Urinary bladder (tissue), 2 donors: ENCODE measurements around the gene CHAF1B. TPM values are rescaled to one million over a fixed set of nuclear protein-coding genes. Genes with fewer than 3 reads are reported as not detected.

Source experiments
- polyA plus RNA-seq: library from polyadenylated mRNA; stranded (reverse); fragments of 200-250 nt; gene quantifications from one replicate; pipeline ENCODE4 v1.2.3, GENCODE V29; 2013
- small RNA-seq: library from RNA; depleted of rRNA; stranded (forward); fragments of <200 nt; gene quantifications from one replicate; pipeline ENCODE3, GENCODE V24; 2014
- total RNA-seq: library from RNA; depleted of rRNA; stranded (reverse); fragments of >200 nt; gene quantifications from one replicate; pipeline ENCODE4 v1.2.3, GENCODE V29; 2014
- donor health status: healthy.

The CHAF1B gene
- total and polyA plus RNA-seq, 2 donors, result 1.3 to 2.5 TPM

Small RNAs within 50 kb of the gene (small RNA-seq; reads per million reads assigned to genes)
- not detected for gene ATP5MFP1

Other genes starting within 250 kb of the CHAF1B start
- 8.8 TPM for gene DOP1B, start 228.6 kb upstream of the CHAF1B start, total RNA-seq
- gene DOP1B, start 228.6 kb upstream of the CHAF1B start, polyA plus RNA-seq, result 5.4 TPM
- gene MORC3, start 65.2 kb upstream of the CHAF1B start, total RNA-seq, result 130 TPM
- 21.4 TPM for gene MORC3, start 65.2 kb upstream of the CHAF1B start, polyA plus RNA-seq
- gene CLDN14, start 94.7 kb downstream of the CHAF1B start, total RNA-seq, result 0.16 TPM
- gene CLDN14, start 94.7 kb downstream of the CHAF1B start, polyA plus RNA-seq, result 0.09 TPM